OCI-M2 (cell line): Measurements from ENCODE around the gene ROBO2.

Source experiments
- DNase-seq: peaks from one replicate; lab custom pipeline; 2025; ENCODE audit not compliant: unreplicated experiment; lab: John Stamatoyannopoulos, UW

ROBO2 gene

DNA sequence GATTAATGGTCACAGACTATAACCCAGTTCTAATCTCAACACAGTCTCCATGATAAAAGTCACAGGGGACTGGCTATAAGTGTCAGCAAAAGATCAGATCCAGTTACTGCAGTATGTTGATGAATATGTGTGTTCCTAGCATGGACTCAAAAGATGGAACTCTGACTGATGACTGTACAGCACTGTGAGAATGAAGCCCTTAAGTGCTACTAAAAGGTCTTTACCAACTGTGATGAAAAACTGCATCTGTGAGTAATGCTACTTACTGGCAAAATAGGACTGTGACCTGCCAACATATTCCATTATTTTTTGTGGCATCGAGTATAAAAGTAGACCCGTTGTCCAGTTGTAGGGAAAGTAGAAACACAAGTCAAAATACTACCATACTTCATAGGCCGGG is 284.2 kb downstream of the ROBO2 start:
- no peak for DNase-seq

DNA sequence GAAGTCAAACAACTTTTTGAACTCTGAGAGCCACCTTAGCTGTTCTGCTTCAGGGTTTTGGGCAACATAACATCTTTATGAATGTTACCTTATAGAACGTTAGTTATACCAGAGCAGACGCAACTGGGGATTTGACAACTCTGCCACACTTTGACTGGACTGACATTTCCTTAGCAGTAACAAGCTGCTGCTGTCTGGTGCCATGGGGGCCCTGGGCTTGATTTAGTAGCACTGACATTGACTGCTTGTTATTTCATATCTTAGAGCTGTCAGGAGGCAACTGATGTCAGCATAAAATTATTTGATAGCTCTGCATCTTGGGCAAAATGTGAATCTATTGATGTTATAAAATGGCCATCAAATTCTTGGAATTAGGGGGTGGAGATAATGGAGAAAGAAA is 285.4 kb downstream of the ROBO2 start:
- no peak for DNase-seq

DNA sequence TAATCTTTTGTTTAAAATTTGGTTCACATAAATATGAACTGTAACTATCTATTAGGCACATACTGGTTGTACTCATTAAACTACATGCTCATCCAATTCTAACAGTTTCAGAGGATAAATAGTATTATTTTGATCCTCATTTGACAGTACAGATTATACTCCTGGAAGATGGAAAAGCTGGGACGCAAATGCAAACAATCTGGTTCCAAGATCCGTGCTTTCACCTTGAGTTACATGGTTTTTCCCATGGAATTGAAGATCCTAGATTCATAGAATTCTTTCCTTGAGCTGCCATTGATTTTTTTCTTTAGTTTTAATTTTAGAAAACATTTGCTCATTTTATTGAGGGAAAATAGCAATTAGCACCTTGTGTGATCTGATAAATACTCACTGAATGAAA is 285.8 kb downstream of the ROBO2 start:
- DNase-seq: no peak

DNA sequence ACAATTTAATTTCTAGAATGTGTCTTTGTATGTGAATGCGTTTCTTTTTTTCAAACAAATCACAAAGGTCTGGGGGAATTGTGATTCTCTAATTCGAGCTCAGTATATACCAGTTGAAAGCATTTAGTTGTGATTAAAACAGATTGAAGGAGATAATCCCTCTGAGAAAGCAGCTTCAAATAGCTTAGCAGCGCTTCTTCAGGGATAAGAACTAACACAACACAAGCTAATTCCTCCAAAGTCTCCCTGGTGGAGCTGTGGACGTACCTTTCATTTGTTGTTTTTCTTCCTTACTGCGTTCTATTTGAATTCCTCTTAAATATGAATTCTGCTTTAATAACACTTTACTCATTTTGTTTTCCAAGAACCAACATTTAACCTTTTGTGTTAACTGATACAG is 286.7 kb downstream of the ROBO2 start:
- DNase-seq: no peak

DNA sequence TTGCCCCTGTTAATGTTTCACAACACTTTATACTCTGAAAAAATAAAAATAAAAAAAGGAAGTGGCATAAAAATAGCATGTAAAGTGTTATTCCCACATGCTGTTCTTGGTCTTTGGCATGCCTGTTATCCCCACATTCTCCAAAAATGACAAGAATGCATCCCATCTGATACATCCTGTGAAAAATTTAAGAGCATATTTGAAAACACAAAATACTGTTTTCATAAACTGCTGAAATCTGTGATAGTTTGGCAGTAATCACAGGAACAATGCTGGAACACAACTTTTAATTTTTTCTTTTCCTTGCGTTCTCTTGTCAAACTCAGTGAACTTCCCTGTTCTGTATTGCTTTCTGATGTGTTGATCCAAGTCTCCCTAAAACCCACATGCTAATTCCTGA is 288.8 kb downstream of the ROBO2 start:
- no peak for DNase-seq

DNA sequence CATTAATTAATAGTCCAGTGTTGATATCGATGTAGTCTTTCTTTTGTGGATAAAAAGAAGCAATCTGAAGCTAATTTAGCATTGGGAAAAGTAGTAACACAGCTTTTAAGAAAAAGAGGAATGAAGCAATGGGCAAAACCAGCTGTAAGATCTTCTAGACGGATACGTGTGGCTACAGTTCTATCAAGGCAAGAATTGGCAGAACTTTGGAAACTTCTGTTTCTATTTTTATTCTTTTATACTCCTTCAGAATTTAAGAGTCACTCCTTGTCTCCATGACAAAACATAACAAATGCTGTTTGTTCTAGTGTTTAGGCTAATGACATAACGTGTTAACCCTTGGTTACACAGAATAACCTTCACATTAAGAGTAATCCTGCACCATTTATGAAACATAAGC is 289.2 kb downstream of the ROBO2 start:
- no peak for DNase-seq

DNA sequence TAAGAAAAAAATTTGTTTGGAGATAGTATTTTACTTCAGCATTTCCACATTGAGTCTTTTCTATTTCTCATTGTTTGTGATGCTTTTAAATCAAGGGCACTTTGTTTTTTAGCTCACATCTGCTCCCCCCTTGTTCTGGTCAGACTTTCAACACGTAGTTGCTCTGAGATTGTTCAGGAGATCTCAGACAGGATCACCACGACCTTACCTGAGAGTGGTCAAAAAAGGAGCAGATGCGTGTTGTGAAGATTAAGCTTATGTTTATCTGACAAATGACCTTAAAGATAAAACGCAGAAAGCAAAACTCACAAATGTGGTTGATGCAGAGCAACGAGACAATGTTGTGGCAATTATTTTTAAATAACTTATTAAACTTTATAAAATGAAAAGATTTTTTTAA is 298.3 kb downstream of the ROBO2 start:
- DNase-seq: no peak

DNA sequence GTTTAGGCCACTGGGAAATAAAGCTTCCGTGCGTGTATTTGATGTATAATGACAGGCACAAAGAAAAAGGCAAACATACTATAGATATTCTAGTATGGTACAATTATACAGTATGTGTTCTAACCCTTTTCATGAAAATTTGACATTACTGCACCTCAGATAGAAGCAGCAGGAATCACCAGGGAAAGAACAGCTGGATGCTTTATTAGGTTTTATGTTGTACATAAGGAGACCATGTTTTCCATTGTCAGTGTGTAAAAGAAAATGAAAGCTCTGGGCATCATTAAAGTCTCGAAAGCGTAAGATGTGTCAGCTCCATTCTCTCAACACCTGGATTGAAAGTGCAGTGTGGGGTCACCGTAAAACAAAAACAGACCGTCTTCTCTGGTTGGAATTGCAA is 302.1 kb downstream of the ROBO2 start:
- DNase-seq: no peak

DNA sequence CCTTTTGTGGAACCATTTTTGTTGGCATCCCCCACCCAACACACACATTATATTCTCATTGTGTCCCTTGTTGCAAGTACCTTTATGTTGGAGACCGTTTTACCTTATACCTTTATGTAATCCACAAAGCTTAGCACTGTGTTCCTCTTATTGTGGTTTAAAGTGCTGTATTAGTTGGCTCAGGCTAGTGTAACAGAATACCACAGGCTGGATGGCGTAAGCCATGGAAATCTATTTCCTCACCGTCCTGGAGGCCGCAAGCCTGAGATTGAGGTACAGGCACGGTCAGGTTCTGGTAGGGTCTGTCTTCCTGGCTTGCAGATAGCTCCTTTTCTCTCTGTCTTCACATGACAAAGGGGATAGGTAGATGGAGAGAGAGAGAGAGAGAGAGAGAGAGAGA is 302.8 kb downstream of the ROBO2 start:
- no peak for DNase-seq

DNA sequence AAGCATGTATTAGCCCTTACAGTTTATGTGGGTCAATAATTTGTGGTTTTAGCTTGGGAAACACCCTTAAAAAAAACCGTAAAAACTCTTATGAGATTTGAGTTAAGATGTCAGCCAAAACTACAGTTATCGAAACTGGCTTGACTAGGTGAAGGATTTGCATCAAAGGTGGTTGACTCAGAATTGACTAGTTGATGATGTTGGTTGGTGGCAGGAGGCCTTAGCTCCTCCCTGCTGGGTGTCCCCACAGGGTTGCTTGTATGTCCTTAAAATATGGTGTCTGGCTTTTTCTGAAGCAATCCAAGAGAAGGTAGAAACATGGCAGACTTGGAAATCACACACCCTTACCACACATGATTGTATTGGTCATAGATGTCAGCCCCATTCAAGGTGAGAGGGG is 305.1 kb downstream of the ROBO2 start:
- DNase-seq: no peak

DNA sequence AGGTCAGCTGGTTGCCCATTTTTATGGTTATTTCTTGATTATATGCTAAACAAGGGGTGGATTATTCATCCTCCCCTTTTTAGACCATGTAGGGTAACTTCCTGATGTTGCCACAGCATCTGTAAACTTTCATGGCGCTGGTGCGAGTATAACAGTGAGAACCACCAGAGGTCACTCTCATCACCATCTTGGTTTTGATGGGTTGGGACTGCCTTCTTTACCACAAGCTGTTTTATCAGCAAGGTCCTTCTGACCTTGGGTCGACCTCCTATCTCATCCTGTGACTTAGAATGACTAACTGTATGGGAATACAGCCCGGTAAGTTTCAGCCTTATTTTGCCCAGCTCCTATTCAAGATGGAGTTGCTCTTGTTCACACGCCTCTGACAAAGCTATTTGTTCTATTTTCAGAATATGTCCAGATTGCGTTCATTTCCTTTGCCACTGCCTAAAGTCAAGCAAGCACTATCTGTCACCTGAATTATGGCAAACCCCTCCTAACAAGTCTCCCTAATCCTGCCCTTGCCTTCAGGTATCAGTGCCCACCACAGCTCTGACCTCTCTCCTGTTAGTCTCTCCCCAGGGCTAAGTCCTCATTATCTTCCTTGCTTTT is 308.5 kb downstream of the ROBO2 start:
- peak; percentile 21 for DNase-seq

DNA sequence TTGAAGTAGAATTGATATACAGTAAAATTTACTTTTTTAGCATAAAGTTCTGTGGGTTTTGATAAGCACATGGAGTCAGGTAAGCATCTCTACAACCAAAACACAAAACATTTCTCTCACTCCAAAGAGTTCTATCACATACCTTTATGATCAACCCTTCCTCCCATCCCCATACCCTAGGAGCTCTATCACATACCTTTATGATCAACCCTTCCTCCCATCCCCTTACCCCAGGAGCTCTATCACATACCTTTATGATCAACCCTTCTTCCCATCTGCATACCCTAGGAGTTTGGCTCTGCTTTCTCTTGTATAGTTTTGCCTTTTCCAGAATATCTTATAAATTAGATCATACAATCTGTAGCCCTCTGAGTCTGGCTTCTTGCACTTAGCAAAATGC is 315.1 kb downstream of the ROBO2 start:
- DNase-seq: no peak

DNA sequence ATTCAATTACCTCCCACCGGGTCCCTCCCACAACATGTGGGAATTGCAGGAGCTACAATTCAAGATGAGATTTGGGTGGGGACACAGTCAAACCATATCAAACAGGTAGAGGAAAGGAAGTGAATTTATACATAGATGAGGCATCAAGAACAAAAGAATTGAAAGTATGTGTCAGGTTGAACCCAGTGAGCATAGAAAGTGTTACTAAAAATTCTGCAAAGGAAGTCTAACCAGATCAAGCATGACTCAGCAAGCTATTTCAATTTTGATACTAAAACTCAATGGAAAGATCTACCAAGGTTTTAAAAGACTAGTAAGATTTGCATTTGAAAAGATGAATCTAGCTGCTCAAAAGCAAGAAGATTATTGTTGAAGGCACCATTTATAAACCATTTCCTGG is 323.0 kb downstream of the ROBO2 start:
- DNase-seq: no peak

DNA sequence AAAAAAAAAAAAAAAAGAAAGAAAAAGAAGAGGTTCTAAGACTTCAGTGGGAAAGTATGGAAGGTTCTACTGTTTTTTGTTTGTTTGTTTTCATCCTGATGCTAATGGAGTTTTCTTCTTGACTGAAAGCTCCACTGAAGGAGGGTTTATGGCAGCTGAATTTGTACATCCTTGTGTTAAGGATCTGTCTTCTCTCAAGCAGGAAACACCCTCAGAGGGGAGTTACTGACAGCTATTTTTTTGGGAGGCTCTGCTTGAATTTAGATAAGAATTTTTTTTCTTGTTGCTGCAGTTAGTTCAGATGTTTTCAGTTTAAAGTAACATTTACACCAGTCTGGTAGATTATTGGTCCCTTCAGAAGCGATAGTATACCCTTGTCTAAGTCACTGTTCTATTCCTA is 325.3 kb downstream of the ROBO2 start:
- DNase-seq: no peak

DNA sequence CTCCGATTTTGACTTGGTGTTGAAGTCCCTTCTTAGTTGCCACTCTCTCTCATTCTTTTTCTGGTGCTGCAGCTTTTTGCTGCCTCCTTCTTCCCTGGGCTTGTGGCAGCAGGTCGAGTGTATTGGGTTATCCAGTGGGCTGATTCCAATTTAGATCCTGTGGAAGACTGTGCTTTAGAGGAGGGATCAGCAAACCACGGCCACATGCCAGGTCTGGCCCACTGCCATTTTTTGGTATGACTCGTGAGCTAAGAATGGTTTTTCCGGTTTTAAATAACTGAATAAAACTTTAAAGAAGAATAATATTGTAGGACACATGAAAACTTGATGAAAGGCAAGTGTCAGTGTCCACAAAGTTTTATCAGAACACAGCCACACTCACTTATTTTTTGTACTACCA is 330.5 kb downstream of the ROBO2 start:
- DNase-seq: no peak

DNA sequence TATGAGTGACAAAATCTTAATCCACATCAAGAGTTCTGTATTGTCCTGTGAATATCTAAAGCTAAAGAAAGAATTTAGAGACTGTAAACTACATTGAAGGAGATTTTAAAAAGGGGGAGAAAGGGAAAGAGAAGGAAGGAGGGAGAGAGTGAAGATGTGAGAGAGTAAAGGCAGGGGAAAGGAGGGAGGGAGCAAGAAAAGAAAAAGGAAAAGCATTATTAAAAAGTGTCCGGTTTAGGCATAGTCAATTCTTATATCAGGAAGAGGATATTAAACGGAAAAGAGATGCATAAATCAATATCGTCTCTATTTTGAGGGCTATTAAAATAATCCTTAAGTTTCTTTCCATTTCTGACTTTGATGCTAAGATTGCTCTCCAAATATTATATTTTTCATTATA is 332.1 kb downstream of the ROBO2 start:
- DNase-seq: no peak

DNA sequence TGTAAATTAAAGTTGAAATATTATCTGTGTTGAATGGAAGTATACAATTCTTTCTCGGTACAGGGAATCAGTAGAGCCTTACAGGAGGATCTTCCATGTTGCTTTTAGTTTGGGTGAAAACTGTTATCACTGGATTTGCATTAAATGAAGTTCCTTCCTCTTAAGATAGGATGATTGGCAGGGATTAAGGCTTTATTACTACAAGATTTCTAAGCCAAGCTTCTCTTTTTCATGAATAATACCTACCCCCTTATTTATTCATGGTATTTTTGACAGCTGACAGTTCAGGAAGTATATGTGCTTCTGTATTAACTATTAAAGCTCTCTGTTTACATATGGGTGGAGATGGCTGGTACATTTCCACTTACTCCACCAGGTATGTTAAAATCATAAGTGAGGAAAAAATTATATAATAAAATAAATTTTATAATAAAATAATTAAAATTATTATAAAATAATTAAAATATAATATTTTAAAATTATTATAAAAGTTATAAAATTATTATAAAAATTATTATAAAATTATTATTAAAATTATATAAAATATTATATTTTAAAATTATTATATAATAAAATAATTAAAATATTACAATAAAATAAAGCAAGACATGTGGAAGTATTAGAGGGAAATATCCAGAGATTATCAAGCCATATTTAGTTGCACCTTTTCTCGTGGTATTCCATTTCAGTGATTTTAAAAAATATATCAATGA is 332.9 kb downstream of the ROBO2 start:
- DNase-seq: no peak

DNA sequence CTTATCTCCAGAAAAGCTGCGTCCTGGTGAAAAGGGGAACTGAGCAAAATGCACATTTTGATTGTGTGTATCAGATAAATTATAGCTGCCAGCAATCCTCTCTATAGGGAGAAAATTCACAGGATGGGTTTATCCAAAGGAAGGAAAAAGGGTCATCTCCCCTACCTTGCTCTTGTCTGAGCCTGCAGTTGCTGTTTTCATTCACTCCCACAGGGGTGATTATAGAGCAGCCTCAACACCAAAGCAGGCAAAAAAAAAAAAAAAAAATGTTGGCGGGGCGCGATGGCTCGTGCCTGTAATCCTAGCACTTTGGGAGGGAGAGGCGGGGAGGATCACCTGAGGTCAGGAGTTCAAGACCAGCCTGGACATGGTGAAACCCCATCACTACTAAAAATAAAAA is 333.7 kb downstream of the ROBO2 start:
- DNase-seq: no peak

DNA sequence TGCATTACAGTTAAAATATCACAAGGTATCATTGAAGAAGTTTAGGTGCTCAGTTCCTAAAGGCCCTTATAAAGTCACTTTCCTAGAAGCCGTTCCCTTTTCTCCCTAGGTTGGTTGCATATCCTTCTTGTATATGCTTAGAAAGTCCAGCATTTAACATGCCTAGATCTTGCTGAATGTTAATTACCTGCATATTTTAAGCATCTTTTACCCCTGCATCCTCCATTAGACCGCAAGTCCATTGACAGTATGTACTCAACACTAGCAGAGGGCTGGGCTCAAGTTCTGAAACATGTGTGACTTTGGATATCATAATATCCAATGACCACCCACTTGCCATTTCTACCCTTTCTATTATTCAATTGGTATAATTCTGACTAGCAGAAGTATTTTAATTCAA is 336.6 kb downstream of the ROBO2 start:
- DNase-seq: no peak

DNA sequence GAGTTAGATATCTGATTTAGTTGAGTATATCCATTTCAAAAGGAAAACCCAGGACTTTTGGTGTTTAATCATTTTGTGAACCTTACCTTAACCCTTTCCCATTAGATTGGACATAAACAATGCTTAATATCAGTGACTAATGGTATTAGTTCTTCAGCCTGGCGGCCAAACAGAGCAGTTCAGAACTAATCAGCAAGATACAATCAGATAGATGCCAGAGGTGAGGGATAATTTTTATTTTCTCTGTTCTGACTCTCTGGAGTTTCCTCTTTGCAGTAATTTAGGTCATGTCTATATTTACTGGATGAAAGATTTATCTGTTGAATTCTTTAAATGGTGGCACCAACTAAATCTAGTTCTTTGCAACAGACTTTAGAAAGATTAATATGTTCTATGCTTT is 337.8 kb downstream of the ROBO2 start:
- DNase-seq: no peak

DNA sequence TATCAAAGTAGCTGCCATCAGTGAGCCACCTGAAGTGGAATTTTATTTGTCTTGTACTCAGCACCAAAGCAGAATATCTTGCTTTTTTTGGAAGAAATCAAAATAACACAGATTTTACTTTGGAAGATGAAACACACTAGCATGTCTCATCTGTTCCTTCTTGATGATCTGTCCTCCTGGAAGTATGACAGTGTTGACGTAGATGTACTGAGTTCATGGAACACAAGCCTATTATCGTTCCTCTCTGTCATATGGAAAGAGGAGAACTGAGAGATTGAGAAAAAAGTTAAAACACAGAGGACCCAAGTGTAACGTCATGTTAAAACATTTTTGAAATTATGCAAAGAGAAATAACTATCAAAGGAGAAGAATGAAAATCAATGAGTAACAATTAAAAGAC is 340.2 kb downstream of the ROBO2 start:
- DNase-seq: no peak

DNA sequence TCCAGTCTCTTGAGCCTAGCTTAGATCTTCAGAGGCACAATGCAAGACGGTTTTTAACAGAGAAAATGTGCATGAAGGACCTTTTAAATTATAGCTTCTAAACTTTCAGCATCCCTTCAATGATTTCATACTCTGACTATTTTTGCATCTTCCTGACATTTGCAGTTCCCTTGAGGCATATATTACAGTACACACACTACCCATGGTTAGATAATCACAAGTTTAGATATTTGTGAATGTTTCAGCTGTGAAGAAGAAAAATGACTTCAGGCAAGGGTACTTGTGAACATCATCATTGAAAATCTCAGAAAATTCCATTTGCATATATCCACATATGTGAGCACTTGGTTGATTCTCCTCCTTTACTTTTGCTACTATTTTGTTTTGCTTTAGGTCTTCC is 341.5 kb downstream of the ROBO2 start:
- no peak for DNase-seq

DNA sequence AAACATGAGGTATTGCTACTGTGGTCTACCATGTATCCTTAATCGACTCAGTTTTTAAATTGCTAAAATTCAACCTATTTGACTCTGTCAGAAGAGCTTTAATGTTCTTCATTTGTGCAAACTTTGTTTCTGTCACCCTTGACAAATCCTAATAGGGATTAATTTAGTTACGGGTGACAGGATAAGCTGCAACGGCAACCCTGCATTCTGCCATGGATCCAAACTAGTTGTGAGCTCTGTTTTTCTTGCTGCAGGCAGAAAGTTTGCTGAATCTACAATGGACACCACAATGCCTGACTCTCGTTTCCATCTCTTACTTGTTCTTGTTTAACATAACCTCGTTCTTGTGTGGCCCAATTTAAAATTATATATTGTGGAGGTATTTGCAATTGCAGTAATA is 352.3 kb downstream of the ROBO2 start:
- no peak for DNase-seq
